Measurements from ENCODE around the gene GSTM2. TPM values are rescaled to one million over a fixed set of nuclear protein-coding genes. Genes with fewer than 3 reads are reported as not detected.

GSTM2 gene
- total RNA-seq, 1 experiment from 2014 or later, result 10.7 TPM

GRCh38 chr1:109629372-109630030, 38.4 kb upstream of the GSTM2 start:
- no peak for DNase-seq (ENCODE audit: low read depth)

- DNase-seq (ENCODE audit: low read depth), result no peak
These were observed 37.6 kb upstream of the GSTM2 start for GRCh38 chr1:109630081-109630897.

GRCh38 chr1:109630898-109631512, 36.9 kb upstream of the GSTM2 start:
- DNase-seq (ENCODE audit: low read depth), result no peak

GRCh38 chr1:109631513-109632505, 36.0 kb upstream of the GSTM2 start:
- DNase-seq (ENCODE audit: low read depth), result no peak

- DNase-seq (ENCODE audit: low read depth), result no peak
These were observed 35.0 kb upstream of the GSTM2 start for GRCh38 chr1:109632671-109633346.

- DNase-seq (ENCODE audit: low read depth), result no peak
These were observed 33.6 kb upstream of the GSTM2 start for GRCh38 chr1:109634292-109634691.

- DNase-seq (ENCODE audit: low read depth), result no peak
These were observed 32.8 kb upstream of the GSTM2 start for GRCh38 chr1:109634771-109635750.

GRCh38 chr1:109635862-109636200, 32.0 kb upstream of the GSTM2 start:
- no peak for DNase-seq (ENCODE audit: low read depth)

- peak; percentile 76 for DNase-seq (ENCODE audit: low read depth)
These were observed 31.5 kb upstream of the GSTM2 start for GRCh38 chr1:109636201-109636952.

GRCh38 chr1:109637446-109637845, 30.4 kb upstream of the GSTM2 start:
- DNase-seq (ENCODE audit: low read depth), result no peak

- DNase-seq (ENCODE audit: low read depth), result no peak
These were observed 28.6 kb upstream of the GSTM2 start for GRCh38 chr1:109639063-109639840.

GRCh38 chr1:109639841-109640184, 28.0 kb upstream of the GSTM2 start:
- no peak for DNase-seq (ENCODE audit: low read depth)

GRCh38 chr1:109640285-109640865, 27.5 kb upstream of the GSTM2 start:
- peak; percentile 61 for DNase-seq (ENCODE audit: low read depth)

GRCh38 chr1:109641078-109641740, 26.6 kb upstream of the GSTM2 start:
- DNase-seq (ENCODE audit: low read depth), result no peak

GRCh38 chr1:109641861-109642260, 26.0 kb upstream of the GSTM2 start:
- no peak for DNase-seq (ENCODE audit: low read depth)

- DNase-seq (ENCODE audit: low read depth), result no peak
These were observed 25.2 kb upstream of the GSTM2 start for GRCh38 chr1:109642626-109643025.

GRCh38 chr1:109643385-109644230, 24.2 kb upstream of the GSTM2 start:
- DNase-seq (ENCODE audit: low read depth), result peak; percentile 76

Measured in M059J (cell line).